CD8-positive, alpha-beta memory T cell (primary cell): ENCODE results near the gene EMX1. TPM values are rescaled to one million over a fixed set of nuclear protein-coding genes. Genes with fewer than 3 reads are reported as not detected.

Experiments used
- CTCF ChIA-PET: fragments of 350-600 bp; sonication (Branson Sonifier 250); formaldehyde crosslinking; loops from one replicate; lab custom pipeline; 2021; ENCODE audit warnings: antibody characterized with exemption; lab: Charles Lee
- POLR2A ChIA-PET: fragments of 350-600 bp; sonication (Branson Sonifier 250); formaldehyde crosslinking; loops from one replicate; lab custom pipeline; 2021; ENCODE audit warnings: antibody characterized with exemption; lab: Charles Lee
- DNase-seq, 5 donors: peaks; one replicate each; pipeline versions ENCODE4 v3.0.0 to v3.0.0-alpha.2; 2020 to 2022; ENCODE audit warnings: mixed read lengths in 1 of 5
- H3K27ac ChIP-seq: one replicate; pipeline ENCODE4 v1.7.0; 2013; ENCODE audit warnings: low read depth, mild to moderate bottlenecking, low read length, moderate library complexity
- H3K27me3 ChIP-seq: 2 replicates; pipeline ENCODE4 v1.7.0; 2013; ENCODE audit warnings: low read length, mild to moderate bottlenecking; ENCODE audit not compliant: insufficient read depth, poor library complexity, severe bottlenecking
- H3K36me3 ChIP-seq: 2 replicates; pipeline ENCODE4 v1.7.0; 2013; ENCODE audit warnings: mild to moderate bottlenecking, low read length, moderate library complexity; ENCODE audit not compliant: insufficient read depth
- H3K4me1 ChIP-seq: 2 replicates; pipeline ENCODE4 v1.7.0; 2013; ENCODE audit warnings: mild to moderate bottlenecking, low read length, moderate library complexity; ENCODE audit not compliant: insufficient read depth
- H3K4me3 ChIP-seq: 2 replicates; pipeline ENCODE4 v1.7.0; 2013; ENCODE audit warnings: mild to moderate bottlenecking, low read length
- H3K9me3 ChIP-seq: 2 replicates; pipeline ENCODE4 v1.7.0; 2013; ENCODE audit warnings: mild to moderate bottlenecking, low read length
- H3K27ac Mint-ChIP-seq, 8 donors: one replicate each; pipeline ENCODE4 v1.8.0; 2020 to 2021; ENCODE audit warnings: mixed read lengths in 8 of 8, mild to moderate bottlenecking in 6 of 8, inconsistent platforms in 3 of 8, moderate library complexity in 3 of 8
- H3K27me3 Mint-ChIP-seq, 2 donors: one replicate each; pipeline ENCODE4 v1.8.0; 2020 to 2021; ENCODE audit warnings: mixed read lengths in 2 of 2, mild to moderate bottlenecking in 1 of 2, moderate library complexity in 1 of 2
- H3K36me3 Mint-ChIP-seq, 3 donors: one replicate each; pipeline ENCODE4 v1.8.0; 2020 to 2021; ENCODE audit warnings: mixed read lengths in 3 of 3, inconsistent platforms in 1 of 3, mild to moderate bottlenecking in 1 of 3
- H3K4me1 Mint-ChIP-seq, 3 donors: one replicate each; pipeline ENCODE4 v1.8.0; 2020 to 2021; ENCODE audit warnings: mixed read lengths in 3 of 3, inconsistent platforms in 1 of 3, mild to moderate bottlenecking in 1 of 3
- H3K4me3 Mint-ChIP-seq, 7 donors: one replicate each; pipeline ENCODE4 v1.8.0; 2020 to 2021; ENCODE audit warnings: mixed read lengths in 7 of 7, mild to moderate bottlenecking in 6 of 7, moderate library complexity in 4 of 7, inconsistent platforms in 2 of 7
- H3K9me3 Mint-ChIP-seq, 5 donors: one replicate each; pipeline ENCODE4 v1.8.0; 2020 to 2022; ENCODE audit warnings: mixed read lengths in 5 of 5, mild to moderate bottlenecking in 3 of 5, moderate library complexity in 2 of 5, inconsistent platforms in 1 of 5
- polyA plus RNA-seq: library from polyadenylated mRNA; unstranded; fragments of 300-500 nt; fragmentation: Illumina TruSeq; gene quantifications from one replicate; pipeline ENCODE4 v1.2.3, GENCODE V29; 2021
- total RNA-seq, 2 experiments: library from RNA; stranded (reverse); gene quantifications; one replicate each; pipeline ENCODE4 v1.2.3, GENCODE V29; 2021

Gene EMX1
- total and polyA plus RNA-seq, 3 experiments from 2014 or later, result 0.57 to 0.82 TPM; not detected in 1

DNA sequence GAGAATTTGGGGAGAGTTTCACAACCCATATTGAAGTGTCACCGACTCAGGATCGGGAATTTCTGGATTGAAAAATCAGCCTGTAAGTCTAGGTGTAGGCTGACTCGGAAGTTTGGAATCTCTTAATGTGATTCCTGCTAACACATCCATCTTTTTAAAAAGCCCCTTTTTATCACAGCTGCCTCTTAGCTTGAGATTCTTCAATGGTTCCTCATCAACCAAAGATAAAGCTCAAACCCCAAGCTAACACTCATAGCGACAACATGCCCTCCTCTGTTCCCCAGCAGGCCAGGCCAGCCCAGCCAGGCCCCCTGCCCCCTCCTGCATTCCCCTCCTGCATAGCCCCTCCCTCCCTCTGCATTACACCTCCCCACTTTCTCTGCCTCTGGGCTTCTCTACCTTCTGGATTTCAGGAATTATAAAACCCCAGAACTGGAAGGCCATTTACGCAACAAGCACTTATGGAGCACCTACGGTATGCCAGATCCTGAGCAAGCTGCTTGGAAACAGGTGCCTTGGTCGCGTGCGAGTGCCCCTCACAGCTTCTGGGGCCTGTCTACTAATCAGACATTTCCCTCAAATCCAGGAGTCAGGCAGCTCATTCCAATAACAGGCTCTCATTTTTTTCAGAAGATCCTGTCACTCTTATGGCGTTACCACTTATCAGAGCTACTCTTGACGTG, 63.4 kb downstream of the EMX1 start:
- no peak for DNase-seq
- Histone ChIP-seq H3K36me3 (no peaks in the 10 kb centered on the region), H3K27ac (no peak overlapping the region), H3K9me3 (no peaks in the 10 kb centered on the region), H3K4me1 (no peaks in the 10 kb centered on the region), H3K27me3 (no peaks in the 10 kb centered on the region), H3K4me3 (no peak overlapping the region)
- CTCF ChIA-PET, result interaction anchor here (1.5 kb wide), 1 partner anchor 197 kb away, joined by 7 read pairs; no protein-coding TSS in a partner anchor
- no peak overlapping the region for H3K4me3 Mint-ChIP-seq
- POLR2A ChIA-PET, result no interaction called here
- H3K4me1 Mint-ChIP-seq, result no peaks in the 10 kb centered on the region
- H3K36me3 Mint-ChIP-seq, result peaks cover 0 to 2% (median 2%) of the 10 kb centered on the region in 3 donors
- no peaks in the 10 kb centered on the region for H3K27me3 Mint-ChIP-seq
- H3K9me3 Mint-ChIP-seq, result no peaks in the 10 kb centered on the region
- H3K27ac Mint-ChIP-seq, result no peak overlapping the region

DNA sequence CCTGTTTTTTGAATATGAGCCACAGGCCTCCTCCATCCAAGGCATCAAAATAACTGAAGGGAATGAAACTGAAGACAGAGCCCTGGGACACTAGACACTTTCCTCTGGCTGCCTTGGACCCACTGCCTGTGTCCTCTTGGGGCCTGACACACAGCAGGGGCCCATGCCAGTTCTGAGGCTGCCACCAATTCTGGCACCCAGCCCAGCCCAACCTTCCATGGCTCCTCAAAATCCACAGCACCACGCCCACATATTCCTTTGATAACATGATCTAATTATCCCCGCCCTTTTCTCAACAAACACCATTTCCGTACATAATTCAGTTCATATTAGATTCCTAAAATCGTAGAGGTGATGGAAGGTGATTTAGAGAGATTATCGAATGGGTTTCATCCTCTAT, 64.2 kb downstream of the EMX1 start:
- POLR2A ChIA-PET, result no interaction called here
- CTCF ChIA-PET, result no interaction called here
- H3K4me1 Mint-ChIP-seq, result no peaks in the 10 kb centered on the region

DNA sequence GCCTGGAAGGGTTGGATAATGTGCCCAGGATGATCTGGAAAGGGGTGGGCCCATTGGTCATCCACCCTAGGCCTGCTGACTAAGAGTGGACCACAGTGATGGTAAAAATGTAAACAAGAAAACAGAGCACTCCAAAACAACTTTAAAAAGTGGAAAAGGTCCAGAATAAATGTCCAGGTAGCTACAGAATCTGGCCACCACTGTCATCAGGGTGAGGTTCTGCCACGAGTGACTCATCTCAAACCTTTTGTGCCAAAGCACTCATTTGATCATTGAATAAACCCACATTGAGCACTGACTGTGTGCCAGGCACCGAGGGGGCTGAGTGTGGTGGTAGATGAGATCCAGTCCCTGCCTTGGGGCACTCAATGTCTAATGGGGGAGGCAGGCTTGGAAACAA, 64.9 kb downstream of the EMX1 start:
- Histone ChIP-seq H3K9me3 (no peaks in the 10 kb centered on the region), H3K4me1 (no peaks in the 10 kb centered on the region), H3K27me3 (no peaks in the 10 kb centered on the region), H3K36me3 (no peaks in the 10 kb centered on the region), H3K4me3 (no peak overlapping the region), H3K27ac (no peak overlapping the region)
- POLR2A ChIA-PET, result no interaction called here
- Mint-ChIP-seq H3K27me3 (no peaks in the 10 kb centered on the region), H3K27ac (no peak overlapping the region), H3K9me3 (no peaks in the 10 kb centered on the region), H3K36me3 (peaks cover 0 to 2% (median 2%) of the 10 kb centered on the region in 3 donors), H3K4me3 (no peak overlapping the region), H3K4me1 (no peaks in the 10 kb centered on the region)
- CTCF ChIA-PET, result no interaction called here
- DNase-seq, result no peak

More for the DNA sequence above, 64.2 kb downstream of the EMX1 start:
- H3K27me3 ChIP-seq, result no peaks in the 10 kb centered on the region
- Mint-ChIP-seq H3K27ac (peak overlapping the region in 1 of 8 donors; percentile 50), H3K4me3 (no peak overlapping the region), H3K36me3 (peaks cover 0 to 2% (median 2%) of the 10 kb centered on the region in 3 donors), H3K27me3 (no peaks in the 10 kb centered on the region), H3K9me3 (no peaks in the 10 kb centered on the region)
- no peaks in the 10 kb centered on the region for H3K9me3 ChIP-seq
- no peak overlapping the region for H3K4me3 ChIP-seq
- DNase-seq, result no peak
- H3K27ac ChIP-seq, result no peak overlapping the region
- no peaks in the 10 kb centered on the region for H3K36me3 ChIP-seq
- H3K4me1 ChIP-seq, result no peaks in the 10 kb centered on the region

DNA sequence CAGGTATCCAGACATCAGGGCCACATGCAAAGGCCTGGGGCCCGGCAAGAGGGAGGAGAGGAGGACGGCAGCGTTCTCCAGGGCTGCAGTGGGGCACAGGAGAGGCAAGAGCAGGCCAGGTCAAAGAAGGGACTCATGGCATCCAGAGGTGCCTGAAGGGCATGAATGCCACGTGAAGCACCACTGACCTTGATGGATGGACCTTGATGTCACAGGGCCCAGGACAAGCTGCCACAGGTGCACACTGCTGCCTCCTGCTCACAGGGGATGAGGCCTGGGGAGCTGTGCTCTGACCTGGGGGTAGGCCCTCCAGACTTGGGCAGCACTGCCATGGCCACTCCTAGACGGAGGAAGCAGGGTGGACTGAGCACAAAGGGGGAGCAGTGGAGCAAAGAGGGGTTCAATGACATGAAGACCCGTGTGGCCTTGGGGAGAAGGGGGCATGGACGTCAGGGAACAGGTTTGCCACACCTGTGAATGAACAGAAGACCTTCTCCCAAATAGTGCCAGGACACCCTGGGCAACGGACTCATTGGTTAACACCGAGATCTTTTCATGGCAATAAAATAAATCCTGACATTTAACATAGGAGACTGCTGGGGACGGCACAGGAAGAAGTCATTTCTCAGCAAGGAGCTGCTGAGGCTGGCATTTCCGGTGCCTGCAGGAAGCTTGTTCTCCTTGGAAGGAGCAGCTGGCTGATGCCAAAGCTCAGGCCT, 65.6 kb downstream of the EMX1 start:
- no peaks in the 10 kb centered on the region for H3K27me3 Mint-ChIP-seq
- H3K27ac Mint-ChIP-seq, result no peak overlapping the region
- DNase-seq, result no peak
- H3K4me1 ChIP-seq, result no peaks in the 10 kb centered on the region
- H3K36me3 Mint-ChIP-seq, result peaks cover 0 to 5% (median 2%) of the 10 kb centered on the region in 3 donors
- no peak overlapping the region for H3K4me3 Mint-ChIP-seq
- no peaks in the 10 kb centered on the region for H3K4me1 Mint-ChIP-seq
- CTCF ChIA-PET, result no interaction called here
- H3K36me3 ChIP-seq, result no peaks in the 10 kb centered on the region
- no peaks in the 10 kb centered on the region for H3K27me3 ChIP-seq
- no peak overlapping the region for H3K27ac ChIP-seq
- POLR2A ChIA-PET, result no interaction called here
- no peak overlapping the region for H3K4me3 ChIP-seq
- no peaks in the 10 kb centered on the region for H3K9me3 ChIP-seq
- H3K9me3 Mint-ChIP-seq, result no peaks in the 10 kb centered on the region

DNA sequence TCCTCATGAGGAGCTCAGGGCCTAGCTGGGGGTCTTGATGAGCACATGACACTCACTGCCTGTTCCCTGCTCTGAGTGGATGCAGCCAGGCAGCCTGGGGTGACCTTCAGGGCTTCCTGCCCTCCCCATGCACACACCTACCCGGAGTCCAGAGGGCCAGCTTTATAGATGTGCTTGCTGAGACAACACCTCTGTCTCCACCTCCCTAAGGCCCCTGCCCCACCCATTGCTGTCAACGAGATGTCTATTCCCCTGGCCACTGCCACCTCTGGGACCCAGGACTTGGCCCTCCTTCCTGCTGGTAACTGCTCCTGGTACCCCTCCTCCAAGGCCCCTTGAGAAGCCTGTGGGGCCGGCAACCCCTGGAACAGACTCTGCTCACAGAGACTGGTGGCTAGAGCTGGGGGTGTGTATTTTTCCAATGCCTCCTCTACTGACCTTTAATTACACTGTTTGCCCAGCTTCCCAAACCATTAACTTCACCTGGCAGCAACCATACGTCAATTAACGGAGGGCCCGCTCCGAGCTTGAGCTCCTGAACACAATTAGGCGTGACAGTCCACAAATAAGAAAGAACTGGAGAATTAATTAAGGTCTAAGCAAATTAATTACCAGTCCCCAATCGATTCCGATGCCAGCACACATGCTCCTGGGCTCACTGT, 66.3 kb downstream of the EMX1 start:
- no peaks in the 10 kb centered on the region for H3K9me3 ChIP-seq
- POLR2A ChIA-PET, result no interaction called here
- peaks cover 0 to 5% (median 2%) of the 10 kb centered on the region in 3 donors for H3K36me3 Mint-ChIP-seq
- no peaks in the 10 kb centered on the region for H3K27me3 ChIP-seq
- H3K36me3 ChIP-seq, result no peaks in the 10 kb centered on the region
- H3K4me1 Mint-ChIP-seq, result no peaks in the 10 kb centered on the region
- H3K4me3 ChIP-seq, result no peak overlapping the region
- no peak for DNase-seq
- CTCF ChIA-PET, result no interaction called here
- H3K4me1 ChIP-seq, result no peaks in the 10 kb centered on the region
- no peaks in the 10 kb centered on the region for H3K27me3 Mint-ChIP-seq
- H3K27ac Mint-ChIP-seq, result no peak overlapping the region
- no peak overlapping the region for H3K4me3 Mint-ChIP-seq
- H3K9me3 Mint-ChIP-seq, result no peaks in the 10 kb centered on the region
- no peak overlapping the region for H3K27ac ChIP-seq

DNA sequence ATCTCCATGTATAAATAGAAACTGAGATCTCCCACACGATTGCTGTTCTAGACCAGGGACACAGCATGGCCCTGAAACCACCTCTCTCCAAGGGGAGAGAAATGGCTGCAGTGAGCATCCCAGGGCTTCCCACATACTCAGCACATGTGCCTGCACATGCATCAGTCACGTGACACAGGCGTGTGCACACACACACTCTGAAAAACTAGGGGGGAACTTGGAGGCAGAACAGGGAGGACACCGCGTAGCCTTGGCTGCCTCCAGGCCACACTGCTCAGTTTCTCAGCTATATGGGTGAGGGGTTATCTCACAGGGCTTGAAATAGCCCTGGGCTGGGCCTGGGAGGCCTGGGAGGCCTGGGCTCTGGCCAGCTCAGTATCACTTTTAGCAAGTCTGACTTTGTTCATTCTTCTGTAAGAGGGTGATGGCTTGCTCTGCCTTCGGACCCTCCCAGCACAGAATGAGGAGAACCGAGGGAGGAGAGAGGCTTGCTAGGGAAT, 66.9 kb downstream of the EMX1 start:
- Histone ChIP-seq H3K27ac (no peak overlapping the region), H3K9me3 (no peaks in the 10 kb centered on the region), H3K36me3 (no peaks in the 10 kb centered on the region), H3K4me3 (no peak overlapping the region), H3K27me3 (no peaks in the 10 kb centered on the region), H3K4me1 (no peaks in the 10 kb centered on the region)
- H3K27ac Mint-ChIP-seq, result no peak overlapping the region
- POLR2A ChIA-PET, result no interaction called here
- no peak for DNase-seq
- CTCF ChIA-PET, result interaction anchor here (0.9 to 1.1 kb wide), 3 partner anchors 9 to 193 kb away, joined by 3 to 4 read pairs (median 4); no protein-coding TSS in a partner anchor
- H3K36me3 Mint-ChIP-seq, result peaks cover 2 to 5% (median 3%) of the 10 kb centered on the region in 3 donors
- no peaks in the 10 kb centered on the region for H3K9me3 Mint-ChIP-seq
- no peak overlapping the region for H3K4me3 Mint-ChIP-seq
- no peaks in the 10 kb centered on the region for H3K27me3 Mint-ChIP-seq
- no peaks in the 10 kb centered on the region for H3K4me1 Mint-ChIP-seq
